ENCODE measurements around the gene ZNF526.

DNA sequence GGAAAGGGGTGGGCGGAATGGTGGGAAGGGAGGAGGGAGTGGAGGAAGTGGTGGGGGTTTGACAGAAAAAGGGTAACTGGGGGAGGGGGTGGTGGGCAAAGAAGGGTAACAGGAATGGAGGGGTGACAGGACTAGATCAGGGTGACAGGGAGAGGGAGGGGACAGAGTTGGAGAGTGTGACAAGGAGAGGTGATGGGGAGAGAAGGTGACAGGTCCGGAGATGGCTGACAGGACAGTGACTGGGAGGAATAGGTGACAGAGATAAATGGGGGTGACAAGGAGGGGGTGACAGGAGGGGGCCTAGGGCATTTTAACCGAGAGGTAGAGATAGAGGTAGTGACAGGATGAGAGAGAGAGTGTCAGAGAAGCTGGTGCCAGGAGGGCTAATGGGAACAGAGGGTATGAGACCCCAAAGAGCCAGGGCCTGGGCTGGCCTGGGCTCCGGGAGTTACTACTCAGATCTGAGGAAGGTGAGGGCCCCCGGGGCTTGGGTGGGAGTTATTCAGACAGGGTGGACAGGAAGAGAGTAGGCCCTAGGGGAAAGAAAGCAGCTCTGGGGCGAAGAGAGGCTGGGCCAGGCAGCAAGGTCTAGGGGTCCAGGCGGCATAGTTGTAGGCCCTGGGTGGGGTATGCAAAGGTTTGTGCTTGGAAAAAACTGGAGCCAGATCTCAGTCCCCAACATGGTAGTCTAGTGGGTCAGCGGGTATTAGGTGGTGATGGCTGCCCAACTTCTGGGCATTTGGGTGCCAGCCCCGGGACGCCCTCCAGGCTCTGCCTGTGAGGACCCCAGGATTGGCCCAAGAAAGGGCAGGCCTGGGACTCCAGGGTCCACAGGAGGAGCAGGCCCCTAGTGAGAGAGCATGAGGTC is 49.6 kb downstream of the ZNF526 start:
- no peak for TF ChIP-seq CSDC2 (CRISPR knock-in tag; IDR thresholded peaks at IDR 0.05)
- TF ChIP-seq ARNTL (CRISPR knock-in tag; IDR thresholded peaks at IDR 0.05; ENCODE audit: borderline replicate concordance, low read depth) = no peak
- no peak for TF ChIP-seq PPARA (CRISPR knock-in tag; IDR thresholded peaks at IDR 0.05; ENCODE audit: borderline replicate concordance)
- TF ChIP-seq, protein P1, sequence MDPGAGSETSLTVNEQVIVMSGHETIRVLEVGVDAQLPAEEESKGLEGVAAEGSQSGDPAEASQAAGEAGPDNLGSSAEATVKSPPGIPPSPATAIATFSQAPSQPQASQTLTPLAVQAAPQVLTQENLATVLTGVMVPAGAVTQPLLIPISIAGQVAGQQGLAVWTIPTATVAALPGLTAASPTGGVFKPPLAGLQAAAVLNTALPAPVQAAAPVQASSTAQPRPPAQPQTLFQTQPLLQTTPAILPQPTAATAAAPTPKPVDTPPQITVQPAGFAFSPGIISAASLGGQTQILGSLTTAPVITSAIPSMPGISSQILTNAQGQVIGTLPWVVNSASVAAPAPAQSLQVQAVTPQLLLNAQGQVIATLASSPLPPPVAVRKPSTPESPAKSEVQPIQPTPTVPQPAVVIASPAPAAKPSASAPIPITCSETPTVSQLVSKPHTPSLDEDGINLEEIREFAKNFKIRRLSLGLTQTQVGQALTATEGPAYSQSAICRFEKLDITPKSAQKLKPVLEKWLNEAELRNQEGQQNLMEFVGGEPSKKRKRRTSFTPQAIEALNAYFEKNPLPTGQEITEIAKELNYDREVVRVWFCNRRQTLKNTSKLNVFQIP (CRISPR knock-in tag; IDR thresholded peaks at IDR 0.05; ENCODE audit: borderline replicate concordance, low read depth) = no peak
- TF ChIP-seq ISL1 (CRISPR knock-in tag; IDR thresholded peaks at IDR 0.05) = no peak
- TF ChIP-seq ZC3H10 (CRISPR knock-in tag; IDR thresholded peaks at IDR 0.05) = no peak
- TF ChIP-seq, protein P2, sequence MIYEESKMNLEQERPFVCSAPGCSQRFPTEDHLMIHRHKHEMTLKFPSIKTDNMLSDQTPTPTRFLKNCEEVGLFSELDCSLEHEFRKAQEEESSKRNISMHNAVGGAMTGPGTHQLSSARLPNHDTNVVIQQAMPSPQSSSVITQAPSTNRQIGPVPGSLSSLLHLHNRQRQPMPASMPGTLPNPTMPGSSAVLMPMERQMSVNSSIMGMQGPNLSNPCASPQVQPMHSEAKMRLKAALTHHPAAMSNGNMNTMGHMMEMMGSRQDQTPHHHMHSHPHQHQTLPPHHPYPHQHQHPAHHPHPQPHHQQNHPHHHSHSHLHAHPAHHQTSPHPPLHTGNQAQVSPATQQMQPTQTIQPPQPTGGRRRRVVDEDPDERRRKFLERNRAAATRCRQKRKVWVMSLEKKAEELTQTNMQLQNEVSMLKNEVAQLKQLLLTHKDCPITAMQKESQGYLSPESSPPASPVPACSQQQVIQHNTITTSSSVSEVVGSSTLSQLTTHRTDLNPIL (CRISPR knock-in tag; IDR thresholded peaks at IDR 0.05; ENCODE audit: low read depth) = no peak
- TF ChIP-seq, protein P3, sequence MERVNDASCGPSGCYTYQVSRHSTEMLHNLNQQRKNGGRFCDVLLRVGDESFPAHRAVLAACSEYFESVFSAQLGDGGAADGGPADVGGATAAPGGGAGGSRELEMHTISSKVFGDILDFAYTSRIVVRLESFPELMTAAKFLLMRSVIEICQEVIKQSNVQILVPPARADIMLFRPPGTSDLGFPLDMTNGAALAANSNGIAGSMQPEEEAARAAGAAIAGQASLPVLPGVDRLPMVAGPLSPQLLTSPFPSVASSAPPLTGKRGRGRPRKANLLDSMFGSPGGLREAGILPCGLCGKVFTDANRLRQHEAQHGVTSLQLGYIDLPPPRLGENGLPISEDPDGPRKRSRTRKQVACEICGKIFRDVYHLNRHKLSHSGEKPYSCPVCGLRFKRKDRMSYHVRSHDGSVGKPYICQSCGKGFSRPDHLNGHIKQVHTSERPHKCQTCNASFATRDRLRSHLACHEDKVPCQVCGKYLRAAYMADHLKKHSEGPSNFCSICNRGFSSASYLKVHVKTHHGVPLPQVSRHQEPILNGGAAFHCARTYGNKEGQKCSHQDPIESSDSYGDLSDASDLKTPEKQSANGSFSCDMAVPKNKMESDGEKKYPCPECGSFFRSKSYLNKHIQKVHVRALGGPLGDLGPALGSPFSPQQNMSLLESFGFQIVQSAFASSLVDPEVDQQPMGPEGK (CRISPR knock-in tag; IDR thresholded peaks at IDR 0.05; ENCODE audit: borderline replicate concordance) = no peak
- no peak for TF ChIP-seq OSR1 (CRISPR knock-in tag; IDR thresholded peaks at IDR 0.05)
- no peak for TF ChIP-seq TCF4 (CRISPR knock-in tag; IDR thresholded peaks at IDR 0.05; ENCODE audit: borderline replicate concordance)
- no peak for TF ChIP-seq ZNF8 (CRISPR knock-in tag; IDR thresholded peaks at IDR 0.05)

Measured in SK-N-SH treated with all-trans-retinoic acid at 6 μM for 48 hours (cell line).